Ovary (tissue), 3 donors: ENCODE results near the gene ABLIM1.

Experiments used
- CTCF ChIP-seq, 3 donors: fragments of 450-650 bp in 2 of 3; fragments of 200-600 bp in 1 of 3; IDR thresholded peaks; one replicate each; pipeline versions ENCODE4 v1.5.1 to v1.8.0; 2016 to 2022; ENCODE audit warnings: antibody characterized with exemption in 3 of 3, mild to moderate bottlenecking in 1 of 3
- EP300 ChIP-seq: sonication (generic); formaldehyde crosslinking; IDR thresholded peaks from one replicate; pipeline ENCODE4 v1.6.1; 2017; ENCODE audit warnings: antibody characterized with exemption
- POLR2A ChIP-seq: fragments of 450-650 bp; IDR thresholded peaks from one replicate; pipeline ENCODE4 v1.6.1; 2017; ENCODE audit warnings: antibody characterized with exemption, mild to moderate bottlenecking, moderate library complexity
- donor health status: DM: no; HTN: no; CAD: no.

- TF ChIP-seq CTCF (IDR thresholded peaks at IDR 0.05) (no peak), POLR2A (no peak), EP300 (no peak)
Measured at GRCh38 chr10:114518401-114519305, 139.4 kb downstream of the ABLIM1 start.
